ENCODE measurements around the gene OOSP4B. TPM values are rescaled to one million over a fixed set of nuclear protein-coding genes. Genes with fewer than 3 reads are reported as not detected.
"Not testable (repeated sequence)": the region's sequence is repeated elsewhere in the genome, so short reads cannot be mapped to it uniquely, and the experiment has no call there.

The OOSP4B gene
- not detected in 2 replicates for total RNA-seq

GRCh38 chr11:60016881-60017280 is at the start of gene OOSP4B:
TSS of gene OOSP4B (plus strand) at chr11:60017181.
- H3K27me3 ChIP-seq (ENCODE audit: control insufficient read depth, insufficient read depth, low read length), result no peaks in the 10 kb centered on the region
- H3K4me3 ChIP-seq (ENCODE audit: low read depth, low read length), result no peak within 1 kb of the TSS
- H3K36me3 ChIP-seq (ENCODE audit: control insufficient read depth, insufficient read depth, low read length), result no peaks in the 10 kb centered on the region
- DNase-seq (ENCODE audit: low read depth), result no peak
- TF ChIP-seq CTCF (IDR thresholded peaks at IDR 0.05; ENCODE audit: insufficient read depth, low read length, poor library complexity, severe bottlenecking), result no peak

- no peaks in the 10 kb centered on the region for H3K36me3 ChIP-seq (ENCODE audit: control insufficient read depth, insufficient read depth, low read length)
- TF ChIP-seq CTCF (IDR thresholded peaks at IDR 0.05; ENCODE audit: insufficient read depth, low read length, poor library complexity, severe bottlenecking), result no peak
- no peaks in the 10 kb centered on the region for H3K27me3 ChIP-seq (ENCODE audit: control insufficient read depth, insufficient read depth, low read length)
- H3K4me3 ChIP-seq (ENCODE audit: low read depth, low read length), result no peak overlapping the region
- no peak for DNase-seq (ENCODE audit: low read depth)
Observed at GRCh38 chr11:59967677-59968394, 49.1 kb upstream of the OOSP4B start.

- Histone ChIP-seq H3K36me3 (ENCODE audit: control insufficient read depth, insufficient read depth, low read length) (no peaks in the 10 kb centered on the region), H3K27me3 (ENCODE audit: control insufficient read depth, insufficient read depth, low read length) (no peaks in the 10 kb centered on the region), H3K4me3 (ENCODE audit: low read depth, low read length) (no peak overlapping the region)
- DNase-seq (ENCODE audit: low read depth), result no peak
- no peak for TF ChIP-seq CTCF (IDR thresholded peaks at IDR 0.05; ENCODE audit: insufficient read depth, low read length, poor library complexity, severe bottlenecking)
Observed at GRCh38 chr11:59968395-59968783, 48.6 kb upstream of the OOSP4B start.

- no peak for TF ChIP-seq CTCF (IDR thresholded peaks at IDR 0.05; ENCODE audit: insufficient read depth, low read length, poor library complexity, severe bottlenecking)
- no peaks in the 10 kb centered on the region for H3K36me3 ChIP-seq (ENCODE audit: control insufficient read depth, insufficient read depth, low read length)
- H3K4me3 ChIP-seq (ENCODE audit: low read depth, low read length), result no peak overlapping the region
- DNase-seq (ENCODE audit: low read depth), result no peak
- no peaks in the 10 kb centered on the region for H3K27me3 ChIP-seq (ENCODE audit: control insufficient read depth, insufficient read depth, low read length)
Observed at GRCh38 chr11:59973097-59973496, 43.9 kb upstream of the OOSP4B start.

- no peaks in the 10 kb centered on the region for H3K36me3 ChIP-seq (ENCODE audit: control insufficient read depth, insufficient read depth, low read length)
- no peak for DNase-seq (ENCODE audit: low read depth)
- TF ChIP-seq CTCF (IDR thresholded peaks at IDR 0.05; ENCODE audit: insufficient read depth, low read length, poor library complexity, severe bottlenecking), result no peak
- no peak overlapping the region for H3K4me3 ChIP-seq (ENCODE audit: low read depth, low read length)
- H3K27me3 ChIP-seq (ENCODE audit: control insufficient read depth, insufficient read depth, low read length), result no peaks in the 10 kb centered on the region
Observed at GRCh38 chr11:59981106-59981770, 35.7 kb upstream of the OOSP4B start.

- H3K27me3 ChIP-seq (ENCODE audit: control insufficient read depth, insufficient read depth, low read length); H3K4me3 ChIP-seq (ENCODE audit: low read depth, low read length); DNase-seq (ENCODE audit: low read depth); H3K36me3 ChIP-seq (ENCODE audit: control insufficient read depth, insufficient read depth, low read length): not testable (repeated sequence)
Observed at GRCh38 chr11:59982037-59982436, 34.9 kb upstream of the OOSP4B start.
